Fibroblast of villous mesenchyme (primary cell): ENCODE results near the gene NEIL3. TPM values are rescaled to one million over a fixed set of nuclear protein-coding genes. Genes with fewer than 3 reads are reported as not detected.
A peak's percentile ranks its signal among the peaks of the same experiment; 100 is the strongest.

Experiments used
- DNase-seq: peaks from one replicate; pipeline ENCODE4 v3.0.0-alpha.2; 2010; ENCODE audit warnings: low read depth
- H3K4me3 ChIP-seq: 2 replicates; pipeline ENCODE4 v1.5.1; 2011; ENCODE audit warnings: low read depth, mild to moderate bottlenecking, low read length
- total RNA-seq: library from RNA; depleted of rRNA; stranded (reverse); fragments of >200 nt; gene quantifications from 2 replicates; pipeline ENCODE4 v1.2.3, GENCODE V29; 2012
- TF ChIP-seq, protein P1 (sequence below): IDR thresholded peaks from 2 replicates; pipeline ENCODE4 v1.5.1; 2012; ENCODE audit warnings: low read depth, mild to moderate bottlenecking, low read length; ENCODE audit not compliant: insufficient read depth

NEIL3 gene
- total RNA-seq, 1 donor = 28.1 TPM

DNA sequence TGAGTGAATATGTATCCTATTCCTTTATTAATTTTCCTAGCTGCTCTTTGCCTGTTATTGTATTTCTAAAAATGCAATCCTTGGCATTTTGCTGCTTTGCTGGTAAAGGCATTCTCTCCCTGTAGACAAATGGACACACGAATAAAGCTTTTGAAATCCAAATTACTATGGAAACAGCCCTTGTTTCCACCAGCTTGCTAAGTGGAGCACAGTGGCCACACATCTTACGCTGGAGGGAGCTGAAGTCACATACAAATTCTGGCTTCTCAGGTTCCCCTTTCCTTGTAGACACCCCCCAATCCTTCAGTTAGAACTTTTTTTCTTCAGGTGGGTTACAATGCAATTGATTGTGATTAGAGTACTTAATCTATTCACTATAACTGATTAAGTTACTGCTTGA is 66.3 kb downstream of the NEIL3 start:
- DNase-seq = no peak
- no peak overlapping the region for H3K4me3 ChIP-seq

DNA sequence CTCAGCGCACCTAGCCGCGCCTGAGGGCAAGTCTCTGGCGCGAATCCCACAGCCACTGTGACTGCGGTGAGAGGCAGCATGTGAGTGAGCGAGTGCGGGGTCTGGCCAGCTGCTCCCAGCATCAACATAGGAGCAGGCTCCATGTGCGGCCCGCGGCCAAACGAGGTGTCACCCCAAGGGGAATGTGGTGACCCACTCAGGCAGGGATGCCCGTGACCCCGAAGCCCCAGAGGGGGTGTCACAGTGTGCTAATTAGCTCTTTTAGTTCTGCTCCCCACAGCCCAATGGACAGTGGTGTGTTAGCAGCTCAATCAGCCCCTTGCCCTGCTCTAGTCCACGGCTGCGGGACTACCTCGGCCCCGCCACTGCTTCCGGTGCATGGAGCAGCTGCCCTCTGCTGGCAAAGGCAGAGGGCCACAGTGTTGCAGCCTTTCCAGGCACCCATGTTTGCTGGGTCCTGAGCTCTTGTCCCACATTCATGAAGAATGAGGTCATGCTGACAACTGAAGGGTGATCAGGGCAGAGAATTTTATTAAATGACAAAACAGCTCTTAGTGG is 71.1 kb downstream of the NEIL3 start:
- DNase-seq = no peak
- TF ChIP-seq, protein P1, sequence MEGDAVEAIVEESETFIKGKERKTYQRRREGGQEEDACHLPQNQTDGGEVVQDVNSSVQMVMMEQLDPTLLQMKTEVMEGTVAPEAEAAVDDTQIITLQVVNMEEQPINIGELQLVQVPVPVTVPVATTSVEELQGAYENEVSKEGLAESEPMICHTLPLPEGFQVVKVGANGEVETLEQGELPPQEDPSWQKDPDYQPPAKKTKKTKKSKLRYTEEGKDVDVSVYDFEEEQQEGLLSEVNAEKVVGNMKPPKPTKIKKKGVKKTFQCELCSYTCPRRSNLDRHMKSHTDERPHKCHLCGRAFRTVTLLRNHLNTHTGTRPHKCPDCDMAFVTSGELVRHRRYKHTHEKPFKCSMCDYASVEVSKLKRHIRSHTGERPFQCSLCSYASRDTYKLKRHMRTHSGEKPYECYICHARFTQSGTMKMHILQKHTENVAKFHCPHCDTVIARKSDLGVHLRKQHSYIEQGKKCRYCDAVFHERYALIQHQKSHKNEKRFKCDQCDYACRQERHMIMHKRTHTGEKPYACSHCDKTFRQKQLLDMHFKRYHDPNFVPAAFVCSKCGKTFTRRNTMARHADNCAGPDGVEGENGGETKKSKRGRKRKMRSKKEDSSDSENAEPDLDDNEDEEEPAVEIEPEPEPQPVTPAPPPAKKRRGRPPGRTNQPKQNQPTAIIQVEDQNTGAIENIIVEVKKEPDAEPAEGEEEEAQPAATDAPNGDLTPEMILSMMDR = peak; percentile 22
- no peak overlapping the region for H3K4me3 ChIP-seq

More for the DNA sequence above, 66.3 kb downstream of the NEIL3 start:
- TF ChIP-seq, protein P1 = no peak

- H3K4me3 ChIP-seq = no peak overlapping the region
- DNase-seq = no peak
- TF ChIP-seq, protein P1 = no peak
These were observed 72.2 kb downstream of the NEIL3 start for GRCh38 chr4:177381762-177382310.

- TF ChIP-seq, protein P1 = no peak
- H3K4me3 ChIP-seq = no peak overlapping the region
- DNase-seq = no peak
These were observed 75.3 kb downstream of the NEIL3 start for GRCh38 chr4:177384856-177385397.

DNA sequence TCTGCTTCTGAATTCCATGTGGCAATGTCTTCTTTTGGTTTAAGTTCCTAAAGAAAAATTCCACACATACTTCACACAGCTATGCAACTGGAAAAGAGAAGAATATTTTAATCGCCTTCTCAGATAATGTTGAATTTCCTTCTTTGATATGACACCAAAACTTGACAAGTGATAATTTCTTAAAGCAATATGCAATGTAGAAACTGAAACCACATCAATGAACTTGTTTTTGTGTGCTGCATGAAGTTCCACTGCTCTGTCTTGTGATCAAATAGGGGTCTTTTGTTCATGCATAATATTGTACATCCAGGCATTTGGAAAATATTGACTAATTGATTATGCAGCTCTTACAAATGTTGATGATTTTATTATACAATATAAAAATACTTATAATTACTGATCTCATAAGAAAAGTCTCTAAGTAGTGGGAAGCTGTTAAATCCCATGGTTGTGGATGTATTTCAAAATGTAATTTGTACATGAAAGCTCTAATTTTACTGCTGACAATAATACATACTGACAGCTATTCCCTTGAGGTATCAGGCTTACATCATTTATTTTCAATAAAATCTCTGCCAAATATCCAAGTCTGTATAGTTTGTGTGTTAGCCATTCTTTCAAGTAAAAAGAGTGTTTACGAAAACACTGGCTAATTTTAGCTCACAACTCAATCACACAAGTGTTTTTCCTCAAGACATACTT is 76.1 kb downstream of the NEIL3 start:
- H3K4me3 ChIP-seq = no peak overlapping the region
- DNase-seq = no peak
- TF ChIP-seq, protein P1 = no peak

- H3K4me3 ChIP-seq = no peak overlapping the region
- no peak for DNase-seq
- TF ChIP-seq, protein P1 = no peak
These were observed 76.7 kb downstream of the NEIL3 start for GRCh38 chr4:177386278-177386815.
